Mesenchymal stem cell (in vitro differentiated cells and primary cell): Measurements from ENCODE around the gene AADAT.
"Not testable (repeated sequence)": the region's sequence is repeated elsewhere in the genome, so short reads cannot be mapped to it uniquely, and the experiment has no call there.

Experiments used
- DNase-seq: peaks from one replicate; pipeline ENCODE4 v3.0.0-alpha.2; 2013
- H2AFZ ChIP-seq: one replicate; pipeline ENCODE4 v1.6.1; 2013; ENCODE audit warnings: low read depth, mild to moderate bottlenecking, control low read depth, inconsistent platforms, low read length, moderate library complexity
- H2AK5ac ChIP-seq: 2 replicates; pipeline ENCODE4 v1.6.1; 2013; ENCODE audit warnings: low read length, moderate library complexity, mild to moderate bottlenecking, inconsistent platforms; ENCODE audit not compliant: severe bottlenecking
- H2BK120ac ChIP-seq: one replicate; pipeline ENCODE4 v1.6.1; 2013; ENCODE audit warnings: low read depth, mild to moderate bottlenecking, inconsistent platforms, low read length, moderate library complexity
- H2BK12ac ChIP-seq, 2 experiments: one replicate each; pipeline ENCODE4 v1.6.1; 2013; ENCODE audit warnings: inconsistent platforms in 2 of 2, low read length in 2 of 2, mild to moderate bottlenecking in 2 of 2, moderate library complexity in 2 of 2, control low read depth in 1 of 2
- H2BK15ac ChIP-seq: one replicate; pipeline ENCODE4 v1.6.1; 2013; ENCODE audit warnings: mild to moderate bottlenecking, low read depth, inconsistent platforms; ENCODE audit not compliant: poor library complexity, severe bottlenecking
- H2BK5ac ChIP-seq: 2 replicates; pipeline ENCODE4 v1.6.1; 2013; ENCODE audit warnings: low read depth, mild to moderate bottlenecking, low read length, control low read depth, inconsistent platforms; ENCODE audit not compliant: poor library complexity, severe bottlenecking
- H3K14ac ChIP-seq, 2 experiments: one replicate each; pipeline ENCODE4 v1.6.1; 2013; ENCODE audit warnings: inconsistent platforms in 2 of 2, low read length in 2 of 2, control low read depth in 1 of 2, mild to moderate bottlenecking in 1 of 2, moderate library complexity in 1 of 2
- H3K18ac ChIP-seq, 2 experiments: one replicate each; pipeline ENCODE4 v1.6.1; 2013; ENCODE audit warnings: inconsistent platforms in 2 of 2, low read length in 2 of 2, control low read depth in 1 of 2, low read depth in 1 of 2, mild to moderate bottlenecking in 1 of 2
- H3K23ac ChIP-seq, 2 experiments: one replicate each; pipeline ENCODE4 v1.6.1; 2013; ENCODE audit warnings: inconsistent platforms in 2 of 2, low read length in 2 of 2, mild to moderate bottlenecking in 2 of 2, moderate library complexity in 2 of 2, control low read depth in 1 of 2
- H3K27ac ChIP-seq: 2 replicates; pipeline ENCODE4 v1.5.1; 2013; ENCODE audit warnings: mild to moderate bottlenecking, moderate library complexity, low read length, control low read depth, inconsistent platforms; ENCODE audit not compliant: poor library complexity, severe bottlenecking
- H3K27me3 ChIP-seq, 2 experiments: 2 replicates each; pipeline versions ENCODE4 v1.6.1 to v1.7.0; 2013; ENCODE audit warnings: low read length in 2 of 2, mild to moderate bottlenecking in 2 of 2, moderate library complexity in 2 of 2, control low read depth in 1 of 2, inconsistent platforms in 1 of 2; ENCODE audit not compliant: control insufficient read depth in 1 of 2, insufficient read depth in 1 of 2
- H3K36me3 ChIP-seq, 2 experiments: 2 replicates each; pipeline versions ENCODE4 v1.6.1 to v1.7.0; 2013; ENCODE audit warnings: low read length in 2 of 2, control low read depth in 1 of 2, inconsistent platforms in 1 of 2, low read depth in 1 of 2, mild to moderate bottlenecking in 1 of 2; ENCODE audit not compliant: insufficient read depth in 2 of 2, control insufficient read depth in 1 of 2
- H3K4ac ChIP-seq, 2 experiments: one replicate each; pipeline ENCODE4 v1.6.1; 2013; ENCODE audit warnings: inconsistent platforms in 2 of 2, low read length in 2 of 2, mild to moderate bottlenecking in 2 of 2, moderate library complexity in 2 of 2, control low read depth in 1 of 2, low read depth in 1 of 2
- H3K4me1 ChIP-seq: 2 replicates; pipeline ENCODE4 v1.6.1; 2013; ENCODE audit warnings: low read depth, low read length, control low read depth; ENCODE audit not compliant: control insufficient read depth, insufficient read depth
- H3K4me2 ChIP-seq: 2 replicates; pipeline ENCODE4 v1.6.1; 2013; ENCODE audit warnings: low read length, mild to moderate bottlenecking, inconsistent platforms; ENCODE audit not compliant: poor library complexity, severe bottlenecking
- H3K4me3 ChIP-seq, 2 experiments: 2 replicates each; pipeline versions ENCODE4 v1.5.1 to v1.7.0; 2013; ENCODE audit warnings: low read length in 2 of 2, mild to moderate bottlenecking in 2 of 2, control low read depth in 1 of 2, low read depth in 1 of 2; ENCODE audit not compliant: insufficient read depth in 1 of 2
- H3K79me1 ChIP-seq: replicated peaks from 2 replicates; pipeline ENCODE4 v1.6.1; 2013; ENCODE audit warnings: mild to moderate bottlenecking, control low read depth, low read length, inconsistent platforms; ENCODE audit not compliant: poor library complexity, severe bottlenecking
- H3K9ac ChIP-seq: 2 replicates; pipeline ENCODE4 v1.7.0; 2013; ENCODE audit warnings: mild to moderate bottlenecking, low read length, moderate library complexity
- H3K9me3 ChIP-seq: 2 replicates; pipeline ENCODE4 v1.7.0; 2013; ENCODE audit warnings: mild to moderate bottlenecking, low read length; ENCODE audit not compliant: control insufficient read depth
- H4K8ac ChIP-seq: one replicate; pipeline ENCODE4 v1.6.1; 2013; ENCODE audit warnings: inconsistent platforms, mild to moderate bottlenecking, low read length, moderate library complexity
- H4K91ac ChIP-seq: one replicate; pipeline ENCODE4 v1.6.1; 2013; ENCODE audit warnings: mild to moderate bottlenecking, low read length, inconsistent platforms
- WGBS: methylation state at CpG from one replicate; pipeline ENCODE4 v1.1.7; 2013; ENCODE audit warnings: mixed read lengths; 5-methylcytosine and 5-hydroxymethylcytosine counted together

Gene AADAT

GRCh38 chr4:170047771-170048354, 41.9 kb downstream of the AADAT start:
- no peak overlapping the region for H3K23ac ChIP-seq

GRCh38 chr4:170046156-170046555, 43.6 kb downstream of the AADAT start:
- peaks cover 0 to 18% of the 10 kb centered on the region in 2 experiments for H3K27me3 ChIP-seq
- not testable (repeated sequence) for H3K4ac ChIP-seq, H3K4me2 ChIP-seq, H3K14ac ChIP-seq, H4K8ac ChIP-seq, H3K9me3 ChIP-seq, H3K79me1 ChIP-seq, H3K23ac ChIP-seq, H3K36me3 ChIP-seq, H3K9ac ChIP-seq, H4K91ac ChIP-seq, H2BK5ac ChIP-seq, H3K18ac ChIP-seq, DNase-seq, H3K4me1 ChIP-seq, H3K27ac ChIP-seq, H2BK120ac ChIP-seq, H2AFZ ChIP-seq, H2AK5ac ChIP-seq, H3K4me3 ChIP-seq, H2BK12ac ChIP-seq, H2BK15ac ChIP-seq
- WGBS = 97% methylated on average over 17 of the region's 24 CpGs

More at GRCh38 chr4:170047771-170048354, 41.9 kb downstream of the AADAT start:
- no peak overlapping the region for H2AK5ac ChIP-seq
- H3K4me1 ChIP-seq = peaks cover 1% of the 10 kb centered on the region
- H3K4me3 ChIP-seq = no peak overlapping the region
- peak; percentile 69 for DNase-seq
- no peak overlapping the region for H2BK15ac ChIP-seq
- no peak overlapping the region for H3K14ac ChIP-seq
- no peak overlapping the region for H3K18ac ChIP-seq
- H3K27me3 ChIP-seq = peaks cover 0 to 10% of the 10 kb centered on the region in 2 experiments
- H3K9ac ChIP-seq = no peak overlapping the region
- H3K27ac ChIP-seq = no peak overlapping the region
- WGBS = 55% methylated on average over 2 of the region's 4 CpGs
- no peak overlapping the region for H2BK120ac ChIP-seq
- H2BK12ac ChIP-seq = no peak overlapping the region
- H3K4ac ChIP-seq = no peak overlapping the region
- H3K9me3 ChIP-seq = no peaks in the 10 kb centered on the region
- H3K4me2 ChIP-seq = no peak overlapping the region
- no peak overlapping the region for H4K8ac ChIP-seq
- H2BK5ac ChIP-seq = no peak overlapping the region
- no peaks in the 10 kb centered on the region for H3K79me1 ChIP-seq
- no peaks in the 10 kb centered on the region for H3K36me3 ChIP-seq
- no peak overlapping the region for H4K91ac ChIP-seq
- H2AFZ ChIP-seq = no peak overlapping the region

GRCh38 chr4:170040031-170040680, 49.6 kb downstream of the AADAT start:
- Histone ChIP-seq H2AFZ (no peak overlapping the region), H3K79me1 (no peaks in the 10 kb centered on the region), H4K91ac (no peak overlapping the region)

GRCh38 chr4:170038769-170039168, 51.0 kb downstream of the AADAT start:
- Histone ChIP-seq H3K14ac (no peak overlapping the region), H4K91ac (no peak overlapping the region), H3K4me1 (no peaks in the 10 kb centered on the region), H2BK12ac (no peak overlapping the region), H3K4me3 (no peak overlapping the region), H3K27ac (no peak overlapping the region), H2BK15ac (no peak overlapping the region), H3K79me1 (no peaks in the 10 kb centered on the region), H2BK120ac (no peak overlapping the region), H2BK5ac (no peak overlapping the region), H3K27me3 (peaks cover 6 to 18% of the 10 kb centered on the region in 2 experiments), H3K23ac (no peak overlapping the region), H3K4me2 (no peak overlapping the region), H3K9me3 (no peaks in the 10 kb centered on the region), H4K8ac (no peak overlapping the region), H3K18ac (no peak overlapping the region), H3K9ac (no peak overlapping the region), H2AFZ (no peak overlapping the region), H3K36me3 (no peaks in the 10 kb centered on the region), H3K4ac (no peak overlapping the region), H2AK5ac (no peak overlapping the region)
- DNase-seq = no peak
- whole genome bisulfite sequencing = 83% methylated on average over 2 of the region's 4 CpGs

More at GRCh38 chr4:170040031-170040680, 49.6 kb downstream of the AADAT start:
- no peaks in the 10 kb centered on the region for H3K36me3 ChIP-seq
- H3K4me3 ChIP-seq = no peak overlapping the region
- H4K8ac ChIP-seq = no peak overlapping the region
- no peaks in the 10 kb centered on the region for H3K4me1 ChIP-seq
- no peak overlapping the region for H2AK5ac ChIP-seq
- no peak overlapping the region for H3K18ac ChIP-seq
- no peaks in the 10 kb centered on the region for H3K9me3 ChIP-seq
- H3K4ac ChIP-seq = no peak overlapping the region
- no peak overlapping the region for H3K23ac ChIP-seq
- H2BK5ac ChIP-seq = no peak overlapping the region
- H3K4me2 ChIP-seq = no peak overlapping the region
- no peak overlapping the region for H3K9ac ChIP-seq
- no peak overlapping the region for H2BK120ac ChIP-seq
- 92% methylated on average over 12 of the region's 12 CpGs for WGBS
- H3K14ac ChIP-seq = no peak overlapping the region
- no peak overlapping the region for H2BK12ac ChIP-seq
- no peak overlapping the region for H2BK15ac ChIP-seq
- peaks cover 6 to 18% of the 10 kb centered on the region in 2 experiments for H3K27me3 ChIP-seq
- no peak overlapping the region for H3K27ac ChIP-seq
- DNase-seq = no peak
